Breast epithelium (tissue), 4 donors: ENCODE data around the gene ATP7B. TPM values are rescaled to one million over a fixed set of nuclear protein-coding genes. Genes with fewer than 3 reads are reported as not detected.

ENCODE experiments used
- DNase-seq, 2 donors: peaks; one replicate each; pipeline ENCODE4 v3.0.0-alpha.2; 2019; ENCODE audit warnings: low spot score in 2 of 2
- H3K27ac ChIP-seq, 2 donors: fragments of 200-600 bp; sonication (generic) in 1 of 2; one replicate each; pipeline ENCODE4 v1.5.1; 2016 to 2019; ENCODE audit warnings: mild to moderate bottlenecking in 1 of 2
- H3K27me3 ChIP-seq, 2 donors: fragments of 200-600 bp; sonication (generic) in 1 of 2; one replicate each; pipeline versions ENCODE4 v1.5.1 to v1.6.0; 2017 to 2019; ENCODE audit warnings: control low read depth in 1 of 2, mild to moderate bottlenecking in 1 of 2
- H3K36me3 ChIP-seq: fragments of 200-600 bp; one replicate; pipeline ENCODE4 v1.5.1; 2019
- H3K4me1 ChIP-seq, 2 donors: fragments of 200-600 bp; sonication (generic); one replicate each; pipeline ENCODE4 v1.5.1; 2016 to 2019; ENCODE audit warnings: control low read depth in 1 of 2
- H3K4me3 ChIP-seq, 3 donors: fragments of 200-600 bp; sonication (generic); 1 replicate in 2 of 3; 2 replicates in 1 of 3; pipeline ENCODE4 v1.5.1; 2016 to 2019; ENCODE audit warnings: mild to moderate bottlenecking in 3 of 3, moderate library complexity in 2 of 3
- H3K9me3 ChIP-seq, 2 donors: fragments of 200-600 bp; sonication (generic) in 1 of 2; one replicate each; pipeline ENCODE4 v1.5.1; 2016 to 2019; ENCODE audit warnings: control low read depth in 1 of 2
- CTCF ChIP-seq, 3 donors: fragments of 450-650 bp; IDR thresholded peaks; one replicate each; pipeline ENCODE4 v1.5.1; 2016 to 2017; ENCODE audit warnings: antibody characterized with exemption in 3 of 3, mild to moderate bottlenecking in 3 of 3, moderate library complexity in 3 of 3
- POLR2A ChIP-seq: fragments of 450-650 bp; IDR thresholded peaks from one replicate; pipeline ENCODE4 v1.6.1; 2016; ENCODE audit warnings: antibody characterized with exemption, mild to moderate bottlenecking, moderate library complexity
- POLR2AphosphoS5 ChIP-seq, 3 donors: sonication (generic); formaldehyde crosslinking; IDR thresholded peaks; one replicate each; pipeline ENCODE4 v1.6.1; 2017; ENCODE audit warnings: antibody characterized with exemption in 3 of 3
- intact Hi-C: fragments of 100-400 bp; cut with DNase I; formaldehyde crosslinking; loops from one replicate; pipeline ENCODE4 v1.15.1; 2023; ENCODE audit warnings: low total_unique reads
- total RNA-seq, 3 donors: library from RNA; depleted of rRNA; stranded (reverse); fragments of >200 nt; gene quantifications; one replicate each; pipeline ENCODE4 v1.1.0, GENCODE V29; 2016

ATP7B gene
- total RNA-seq, 3 donors from 2014 or later = 6.9 to 9.2 (median 7.2) TPM

- H3K36me3 ChIP-seq = no peaks in the 10 kb centered on the region
- intact Hi-C loops = no loop called here
- TF ChIP-seq POLR2A (no peak), CTCF (IDR thresholded peaks at IDR 0.05) (no peak), POLR2AphosphoS5 (IDR thresholded peaks at IDR 0.05) (no peak)
- no peaks in the 10 kb centered on the region for H3K9me3 ChIP-seq
- no peaks in the 10 kb centered on the region for H3K27me3 ChIP-seq
- no peak overlapping the region for H3K4me3 ChIP-seq
- DNase-seq = no peak
- H3K27ac ChIP-seq = no peak overlapping the region
- no peaks in the 10 kb centered on the region for H3K4me1 ChIP-seq
These were observed 69.1 kb downstream of the ATP7B start for GRCh38 chr13:51942189-51942588.

GRCh38 chr13:51938454-51938853 lies 72.8 kb downstream of the ATP7B start:
- Histone ChIP-seq H3K27ac (no peak overlapping the region), H3K4me3 (no peak overlapping the region)
- intact Hi-C loops = no loop called here

GRCh38 chr13:51937320-51938290 lies 73.6 kb downstream of the ATP7B start:
- H3K4me3 ChIP-seq = no peak overlapping the region
- intact Hi-C loops = no loop called here

More at GRCh38 chr13:51938454-51938853, 72.8 kb downstream of the ATP7B start:
- H3K27me3 ChIP-seq = no peaks in the 10 kb centered on the region
- H3K36me3 ChIP-seq = no peaks in the 10 kb centered on the region
- no peaks in the 10 kb centered on the region for H3K9me3 ChIP-seq
- no peak for TF ChIP-seq POLR2AphosphoS5 (IDR thresholded peaks at IDR 0.05)
- TF ChIP-seq CTCF (IDR thresholded peaks at IDR 0.05) = no peak
- no peak for TF ChIP-seq POLR2A
- H3K4me1 ChIP-seq = no peaks in the 10 kb centered on the region
- no peak for DNase-seq

GRCh38 chr13:51935326-51936171 lies 75.7 kb downstream of the ATP7B start:
- TF ChIP-seq CTCF (IDR thresholded peaks at IDR 0.05) (peak in 2 of 3 donors; percentile 48), POLR2AphosphoS5 (IDR thresholded peaks at IDR 0.05) (no peak), POLR2A (no peak)
- H3K36me3 ChIP-seq = no peaks in the 10 kb centered on the region
- no peak for DNase-seq
- no peak overlapping the region for H3K27ac ChIP-seq
- H3K4me1 ChIP-seq = no peaks in the 10 kb centered on the region
- H3K4me3 ChIP-seq = no peak overlapping the region
- intact Hi-C loops = no loop called here
- H3K9me3 ChIP-seq = no peaks in the 10 kb centered on the region
- no peaks in the 10 kb centered on the region for H3K27me3 ChIP-seq

More at GRCh38 chr13:51937320-51938290, 73.6 kb downstream of the ATP7B start:
- no peaks in the 10 kb centered on the region for H3K4me1 ChIP-seq
- no peaks in the 10 kb centered on the region for H3K27me3 ChIP-seq
- H3K36me3 ChIP-seq = no peaks in the 10 kb centered on the region
- TF ChIP-seq POLR2A = no peak
- H3K9me3 ChIP-seq = no peaks in the 10 kb centered on the region
- no peak for DNase-seq
- H3K27ac ChIP-seq = no peak overlapping the region

GRCh38 chr13:51934461-51935087 lies 76.7 kb downstream of the ATP7B start:
- H3K36me3 ChIP-seq = no peaks in the 10 kb centered on the region
- intact Hi-C loops = no loop called here
- no peak for TF ChIP-seq CTCF (IDR thresholded peaks at IDR 0.05)
- no peak for TF ChIP-seq POLR2AphosphoS5 (IDR thresholded peaks at IDR 0.05)
- no peak for TF ChIP-seq POLR2A

More at GRCh38 chr13:51934461-51935087, 76.7 kb downstream of the ATP7B start:
- Histone ChIP-seq H3K27ac (no peak overlapping the region), H3K27me3 (no peaks in the 10 kb centered on the region), H3K4me3 (no peak overlapping the region), H3K4me1 (no peaks in the 10 kb centered on the region), H3K9me3 (no peaks in the 10 kb centered on the region)
- no peak for DNase-seq
